SK-N-SH treated with all-trans-retinoic acid at 6 μM for 48 hours (cell line): ENCODE measurements around the gene POU3F1.

Source experiments
- ATAC-seq: fragments of 200-7000 bp; cut with Tn5 transposase; 3 replicates; pipeline ENCODE4 v1.9.1; 2020; ENCODE audit warnings: mild to moderate bottlenecking, moderate library complexity
- ARNTL ChIP-seq: fragments of 450-650 bp; formaldehyde crosslinking; IDR thresholded peaks from 2 replicates; pipeline ENCODE4 v1.5.0; 2020; ENCODE audit warnings: low read depth, mild to moderate bottlenecking, moderate library complexity, borderline replicate concordance
- BACH2 ChIP-seq: fragments of 250-450 bp; sonication (Bioruptor Pico); IDR thresholded peaks from 2 replicates; pipeline ENCODE4 v1.9.0; 2021; ENCODE audit warnings: mild to moderate bottlenecking, borderline replicate concordance
- CREB5 ChIP-seq: fragments of 250-450 bp; sonication (Bioruptor Pico); IDR thresholded peaks from 2 replicates; pipeline ENCODE4 v1.5.1; 2020; ENCODE audit warnings: low read depth, mild to moderate bottlenecking, moderate library complexity
- CSDC2 ChIP-seq: fragments of 250-450 bp; sonication (Bioruptor Pico); IDR thresholded peaks from 2 replicates; pipeline ENCODE4 v1.5.0; 2020; ENCODE audit warnings: mild to moderate bottlenecking, moderate library complexity
- CSRNP3 ChIP-seq: fragments of 250-450 bp; sonication (Bioruptor Pico); IDR thresholded peaks from 2 replicates; pipeline ENCODE4 v1.5.1; 2021; ENCODE audit warnings: mild to moderate bottlenecking, moderate library complexity
- ESRRG ChIP-seq: fragments of 250-450 bp; sonication (Bioruptor Pico); IDR thresholded peaks from 2 replicates; pipeline ENCODE4 v1.6.1; 2021; ENCODE audit warnings: mild to moderate bottlenecking
- GLIS3 ChIP-seq: fragments of 250-450 bp; sonication (Bioruptor Pico); IDR thresholded peaks from 2 replicates; pipeline ENCODE4 v1.5.0; 2020; ENCODE audit warnings: mild to moderate bottlenecking, moderate library complexity
- ISL1 ChIP-seq: fragments of 250-450 bp; sonication (Bioruptor Pico); IDR thresholded peaks from 2 replicates; pipeline ENCODE4 v2.1.2; 2022; ENCODE audit warnings: mild to moderate bottlenecking, moderate library complexity
- PATZ1 ChIP-seq: fragments of 250-450 bp; sonication (Bioruptor Pico); IDR thresholded peaks from 2 replicates; pipeline ENCODE4 v1.8.0; 2020; ENCODE audit warnings: mild to moderate bottlenecking, moderate library complexity, borderline replicate concordance
- POU6F1 ChIP-seq: fragments of 250-450 bp; sonication (Bioruptor Pico); IDR thresholded peaks from 2 replicates; pipeline ENCODE4 v1.8.0; 2021; ENCODE audit warnings: low read depth, mild to moderate bottlenecking, moderate library complexity, borderline replicate concordance
- PPARA ChIP-seq: fragments of 250-450 bp; sonication (Bioruptor Pico); IDR thresholded peaks from 2 replicates; pipeline ENCODE4 v1.5.0; 2020; ENCODE audit warnings: mild to moderate bottlenecking, borderline replicate concordance
- RARB ChIP-seq: fragments of 250-450 bp; sonication (Bioruptor Pico); IDR thresholded peaks from 2 replicates; pipeline ENCODE4 v1.8.0; 2021; ENCODE audit warnings: mild to moderate bottlenecking, moderate library complexity
- SNAI2 ChIP-seq: fragments of 250-450 bp; sonication (Bioruptor Pico); IDR thresholded peaks from 2 replicates; pipeline ENCODE4 v1.5.0; 2020; ENCODE audit warnings: mild to moderate bottlenecking, moderate library complexity
- TCF4 ChIP-seq: fragments of 250-450 bp; sonication (Bioruptor Pico); IDR thresholded peaks from 2 replicates; pipeline ENCODE4 v1.8.0; 2021; ENCODE audit warnings: mild to moderate bottlenecking, moderate library complexity, borderline replicate concordance
- TOX ChIP-seq: fragments of 250-450 bp; sonication (Bioruptor Pico); IDR thresholded peaks from 2 replicates; pipeline ENCODE4 v1.8.0; 2021; ENCODE audit warnings: mild to moderate bottlenecking, moderate library complexity, borderline replicate concordance
- ZC3H10 ChIP-seq: fragments of 250-450 bp; sonication (Bioruptor Pico); IDR thresholded peaks from 2 replicates; pipeline ENCODE4 v1.5.1; 2021; ENCODE audit warnings: mild to moderate bottlenecking, moderate library complexity
- ZFP3 ChIP-seq: fragments of 250-450 bp; sonication (Bioruptor Pico); IDR thresholded peaks from 2 replicates; pipeline ENCODE4 v1.5.0; 2020; ENCODE audit warnings: mild to moderate bottlenecking, moderate library complexity
- ZFP30 ChIP-seq: fragments of 450-650 bp; formaldehyde crosslinking; IDR thresholded peaks from 2 replicates; pipeline ENCODE4 v1.5.0; 2022; ENCODE audit warnings: mild to moderate bottlenecking, moderate library complexity
- ZNF565 ChIP-seq: fragments of 450-650 bp; formaldehyde crosslinking; conservative IDR thresholded peaks from 2 replicates; pipeline ENCODE4 v1.5.0; 2020; ENCODE audit warnings: low read depth, mild to moderate bottlenecking, moderate library complexity
- TF ChIP-seq, protein P1 (sequence below): fragments of 250-450 bp; sonication (Bioruptor Pico); IDR thresholded peaks from 2 replicates; pipeline ENCODE4 v1.5.0; 2020; ENCODE audit warnings: mild to moderate bottlenecking, moderate library complexity

Gene POU3F1

DNA sequence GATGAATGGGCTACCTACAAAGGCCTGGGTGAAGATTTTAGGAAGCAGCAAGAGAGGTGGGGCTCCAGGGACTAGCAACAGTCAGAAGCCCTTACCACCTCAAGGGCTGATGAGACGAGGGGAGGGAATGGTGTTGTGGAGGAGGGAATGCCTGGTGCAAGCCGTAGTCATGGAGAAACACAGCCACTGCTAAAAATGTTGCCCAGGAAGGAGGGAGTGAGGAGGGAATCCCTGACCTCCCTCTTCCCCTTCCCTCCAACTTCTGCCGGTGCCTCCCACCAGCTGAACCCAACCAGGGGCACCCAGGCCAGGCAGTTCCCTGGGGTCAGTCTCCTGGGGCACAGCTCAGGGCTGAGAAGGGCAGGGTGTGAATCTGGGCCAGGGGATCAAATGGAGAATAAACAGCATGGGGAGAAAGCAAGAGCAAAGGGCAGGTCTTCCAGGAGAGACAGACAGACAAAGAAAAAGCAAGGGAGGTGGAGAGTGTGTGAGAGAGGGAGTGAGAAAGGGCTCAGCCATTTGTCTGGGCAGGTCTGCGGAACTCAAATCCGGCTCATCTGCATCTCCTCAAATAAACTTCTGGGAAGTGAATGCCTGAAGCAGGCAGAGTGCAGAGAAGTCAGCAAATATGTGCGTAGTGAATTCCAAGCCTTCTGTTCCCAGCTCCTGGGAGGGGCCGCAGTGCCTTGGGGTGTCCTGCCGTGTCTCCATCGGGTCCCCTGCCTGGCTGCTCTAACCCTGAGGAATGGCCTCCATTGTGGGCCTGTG is 27.1 kb upstream of the POU3F1 start:
- no peak for ATAC-seq
- TF ChIP-seq ESRRG: no peak
- TF ChIP-seq CSDC2 (CRISPR knock-in tag): no peak
- TF ChIP-seq PPARA: no peak
- TF ChIP-seq, protein P1, sequence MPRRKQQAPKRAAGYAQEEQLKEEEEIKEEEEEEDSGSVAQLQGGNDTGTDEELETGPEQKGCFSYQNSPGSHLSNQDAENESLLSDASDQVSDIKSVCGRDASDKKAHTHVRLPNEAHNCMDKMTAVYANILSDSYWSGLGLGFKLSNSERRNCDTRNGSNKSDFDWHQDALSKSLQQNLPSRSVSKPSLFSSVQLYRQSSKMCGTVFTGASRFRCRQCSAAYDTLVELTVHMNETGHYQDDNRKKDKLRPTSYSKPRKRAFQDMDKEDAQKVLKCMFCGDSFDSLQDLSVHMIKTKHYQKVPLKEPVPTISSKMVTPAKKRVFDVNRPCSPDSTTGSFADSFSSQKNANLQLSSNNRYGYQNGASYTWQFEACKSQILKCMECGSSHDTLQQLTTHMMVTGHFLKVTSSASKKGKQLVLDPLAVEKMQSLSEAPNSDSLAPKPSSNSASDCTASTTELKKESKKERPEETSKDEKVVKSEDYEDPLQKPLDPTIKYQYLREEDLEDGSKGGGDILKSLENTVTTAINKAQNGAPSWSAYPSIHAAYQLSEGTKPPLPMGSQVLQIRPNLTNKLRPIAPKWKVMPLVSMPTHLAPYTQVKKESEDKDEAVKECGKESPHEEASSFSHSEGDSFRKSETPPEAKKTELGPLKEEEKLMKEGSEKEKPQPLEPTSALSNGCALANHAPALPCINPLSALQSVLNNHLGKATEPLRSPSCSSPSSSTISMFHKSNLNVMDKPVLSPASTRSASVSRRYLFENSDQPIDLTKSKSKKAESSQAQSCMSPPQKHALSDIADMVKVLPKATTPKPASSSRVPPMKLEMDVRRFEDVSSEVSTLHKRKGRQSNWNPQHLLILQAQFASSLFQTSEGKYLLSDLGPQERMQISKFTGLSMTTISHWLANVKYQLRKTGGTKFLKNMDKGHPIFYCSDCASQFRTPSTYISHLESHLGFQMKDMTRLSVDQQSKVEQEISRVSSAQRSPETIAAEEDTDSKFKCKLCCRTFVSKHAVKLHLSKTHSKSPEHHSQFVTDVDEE (CRISPR knock-in tag): no peak
- TF ChIP-seq TOX (CRISPR knock-in tag): no peak
- TF ChIP-seq TCF4 (CRISPR knock-in tag): no peak
- no peak for TF ChIP-seq GLIS3 (CRISPR knock-in tag)
- TF ChIP-seq RARB: no peak
- no peak for TF ChIP-seq POU6F1 (CRISPR knock-in tag)
- TF ChIP-seq ISL1 (CRISPR knock-in tag): no peak
- no peak for TF ChIP-seq ZNF565
- no peak for TF ChIP-seq BACH2 (CRISPR knock-in tag)
- no peak for TF ChIP-seq CREB5 (CRISPR knock-in tag)
- TF ChIP-seq CSRNP3 (CRISPR knock-in tag): no peak
- no peak for TF ChIP-seq ZC3H10

GRCh38 chr1:38072858-38073257 is 26.3 kb upstream of the POU3F1 start:
- ATAC-seq: no peak
- TF ChIP-seq ISL1 (CRISPR knock-in tag) (no peak), GLIS3 (CRISPR knock-in tag) (no peak), SNAI2 (CRISPR knock-in tag) (no peak), PATZ1 (CRISPR knock-in tag) (no peak), ZC3H10 (no peak), ZFP3 (CRISPR knock-in tag) (no peak), ZNF565 (no peak)

DNA sequence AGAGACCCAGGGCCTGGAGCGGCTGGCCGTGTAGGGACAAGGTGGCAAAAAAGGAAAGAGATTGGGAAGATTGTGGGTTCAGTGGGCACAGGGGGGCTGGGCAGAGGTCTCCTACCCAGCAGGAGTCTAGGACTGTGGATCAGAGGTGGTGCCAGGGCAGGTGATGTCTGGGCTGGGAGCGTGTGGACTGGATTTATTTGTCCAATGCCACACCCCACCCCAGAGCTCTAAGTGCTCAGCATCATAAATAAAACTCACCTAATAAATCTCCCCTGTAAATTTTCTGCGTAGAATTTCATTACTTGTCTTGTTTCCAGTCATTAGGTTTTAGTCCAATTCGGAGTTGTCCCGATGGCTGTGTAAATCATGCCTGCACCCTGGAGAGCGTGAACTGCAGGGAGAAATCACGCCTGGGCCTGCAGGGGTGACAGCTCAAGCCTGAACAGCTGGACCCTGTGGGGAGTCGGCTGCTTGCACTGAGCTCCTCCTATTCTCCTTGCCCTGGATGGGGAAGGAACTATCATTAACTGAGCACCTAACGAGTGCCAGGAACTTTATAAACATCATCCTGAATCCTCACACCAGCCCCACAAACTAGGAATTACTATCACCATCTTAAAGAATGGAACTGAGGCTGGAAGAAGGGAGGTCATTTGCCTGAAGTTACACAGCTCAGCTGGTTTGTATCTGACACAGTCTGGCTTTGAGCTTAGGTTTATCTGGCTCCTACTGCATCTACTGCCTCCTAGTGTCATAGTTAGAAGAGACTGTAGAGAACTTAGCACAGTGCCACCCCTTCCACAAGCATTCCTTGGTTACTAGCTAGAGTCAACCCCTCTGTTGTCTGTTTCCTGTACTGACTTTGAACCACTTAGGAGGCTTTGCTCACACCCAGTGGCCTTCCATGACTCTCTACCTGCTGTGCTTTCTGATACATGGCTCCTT is 25.0 kb upstream of the POU3F1 start:
- no peak for TF ChIP-seq ARNTL
- no peak for TF ChIP-seq RARB
- TF ChIP-seq GLIS3 (CRISPR knock-in tag): no peak
- TF ChIP-seq CREB5 (CRISPR knock-in tag): no peak
- no peak for TF ChIP-seq ZFP30 (CRISPR knock-in tag)
- no peak for TF ChIP-seq ISL1 (CRISPR knock-in tag)
- no peak for TF ChIP-seq PATZ1 (CRISPR knock-in tag)
- TF ChIP-seq, all 23 proteins: peak for 0
- ATAC-seq: peak; percentile 93
